GM12873 (cell line): ENCODE measurements around the gene ZNF319.
A peak's percentile ranks its signal among the peaks of the same experiment; 100 is the strongest.

ENCODE experiments used
- TF ChIP-seq, protein P1 (sequence below): IDR thresholded peaks from 2 replicates; pipeline ENCODE4 v1.5.1; 2012; ENCODE audit warnings: low read depth, mild to moderate bottlenecking, moderate library complexity, low read length, control low read depth; ENCODE audit not compliant: insufficient read depth; ENCODE audit errors: missing control alignments

ZNF319 gene

DNA sequence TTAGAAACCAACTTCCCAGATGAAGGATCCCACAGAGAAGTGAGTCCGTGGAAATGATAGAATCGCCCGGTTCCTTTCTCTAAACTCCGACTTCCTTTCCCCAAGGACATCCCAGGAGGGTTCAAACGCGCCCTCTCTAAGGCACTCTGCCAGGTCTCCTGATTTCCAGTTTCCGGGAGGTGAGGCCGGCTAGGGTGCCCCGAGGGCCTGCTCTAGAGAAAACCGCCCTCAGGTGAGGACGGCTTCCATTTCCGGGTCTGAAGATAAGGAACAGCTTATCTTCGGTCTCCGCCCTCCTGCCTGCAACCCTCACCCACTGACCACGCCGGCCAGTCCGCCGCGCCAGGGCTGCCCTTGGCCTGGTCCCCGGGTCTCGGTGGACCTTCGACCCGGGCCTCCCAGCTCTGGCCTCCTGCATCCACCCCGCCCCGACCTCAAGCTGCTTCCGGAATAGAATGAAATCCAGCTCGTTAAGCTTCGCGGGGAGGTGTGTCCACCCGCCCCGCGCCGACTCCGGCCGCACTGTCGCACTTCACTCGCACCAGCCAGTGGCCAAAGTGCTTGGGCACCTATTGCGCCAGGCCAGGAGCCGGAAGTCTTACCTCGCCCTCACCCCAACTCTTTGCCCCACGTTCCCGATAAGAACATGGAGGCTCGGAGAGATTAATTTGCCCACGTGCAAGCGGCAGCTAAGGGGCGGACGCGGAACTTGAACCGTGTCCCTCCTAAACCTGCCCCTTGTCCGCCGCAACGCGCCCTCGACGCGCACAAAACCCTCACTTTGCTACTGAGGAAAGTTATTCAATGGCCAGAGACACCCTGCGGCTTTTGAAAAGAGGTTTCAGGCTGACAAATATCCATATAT lies 24.2 kb upstream of the ZNF319 start:
- TF ChIP-seq, protein P1, sequence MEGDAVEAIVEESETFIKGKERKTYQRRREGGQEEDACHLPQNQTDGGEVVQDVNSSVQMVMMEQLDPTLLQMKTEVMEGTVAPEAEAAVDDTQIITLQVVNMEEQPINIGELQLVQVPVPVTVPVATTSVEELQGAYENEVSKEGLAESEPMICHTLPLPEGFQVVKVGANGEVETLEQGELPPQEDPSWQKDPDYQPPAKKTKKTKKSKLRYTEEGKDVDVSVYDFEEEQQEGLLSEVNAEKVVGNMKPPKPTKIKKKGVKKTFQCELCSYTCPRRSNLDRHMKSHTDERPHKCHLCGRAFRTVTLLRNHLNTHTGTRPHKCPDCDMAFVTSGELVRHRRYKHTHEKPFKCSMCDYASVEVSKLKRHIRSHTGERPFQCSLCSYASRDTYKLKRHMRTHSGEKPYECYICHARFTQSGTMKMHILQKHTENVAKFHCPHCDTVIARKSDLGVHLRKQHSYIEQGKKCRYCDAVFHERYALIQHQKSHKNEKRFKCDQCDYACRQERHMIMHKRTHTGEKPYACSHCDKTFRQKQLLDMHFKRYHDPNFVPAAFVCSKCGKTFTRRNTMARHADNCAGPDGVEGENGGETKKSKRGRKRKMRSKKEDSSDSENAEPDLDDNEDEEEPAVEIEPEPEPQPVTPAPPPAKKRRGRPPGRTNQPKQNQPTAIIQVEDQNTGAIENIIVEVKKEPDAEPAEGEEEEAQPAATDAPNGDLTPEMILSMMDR, result no peak

DNA sequence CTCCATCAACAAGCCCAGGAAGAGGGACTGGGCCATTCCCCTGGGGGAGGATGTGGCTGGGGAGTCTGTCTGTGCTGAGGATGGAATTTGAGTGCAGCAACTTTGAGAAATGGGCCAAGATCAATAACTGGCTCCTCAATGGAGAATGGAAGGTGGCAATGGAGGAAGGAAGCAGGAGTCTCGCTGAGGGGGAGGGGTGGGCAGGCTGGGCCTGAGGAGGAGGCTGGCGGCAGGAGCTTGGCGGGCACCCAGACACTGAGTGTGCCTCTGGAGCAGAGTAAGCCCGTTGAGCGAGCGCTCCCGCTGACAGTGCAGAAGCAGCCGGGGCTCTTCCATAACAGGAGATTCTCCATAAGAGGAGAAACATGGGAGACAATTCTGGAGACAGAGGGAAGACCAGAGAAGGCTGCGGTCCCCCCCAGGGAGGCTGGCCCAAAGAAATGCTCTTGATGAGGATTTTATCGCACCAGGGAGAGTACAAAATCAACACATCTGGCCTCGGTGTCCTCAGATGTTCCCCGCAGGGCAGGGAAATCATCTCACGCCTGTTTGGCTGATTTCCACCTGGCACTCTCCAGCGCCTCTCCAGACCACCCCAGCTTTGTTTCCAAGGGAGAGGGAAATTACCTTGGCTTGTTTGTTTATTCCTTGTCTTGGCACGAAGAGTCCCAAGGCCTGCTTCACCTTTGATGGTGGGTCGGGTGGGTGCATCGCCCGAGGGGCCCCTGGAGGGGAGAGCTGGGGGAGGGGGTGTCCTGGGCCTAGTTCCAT lies 22.3 kb upstream of the ZNF319 start:
- TF ChIP-seq, protein P1, result no peak

DNA sequence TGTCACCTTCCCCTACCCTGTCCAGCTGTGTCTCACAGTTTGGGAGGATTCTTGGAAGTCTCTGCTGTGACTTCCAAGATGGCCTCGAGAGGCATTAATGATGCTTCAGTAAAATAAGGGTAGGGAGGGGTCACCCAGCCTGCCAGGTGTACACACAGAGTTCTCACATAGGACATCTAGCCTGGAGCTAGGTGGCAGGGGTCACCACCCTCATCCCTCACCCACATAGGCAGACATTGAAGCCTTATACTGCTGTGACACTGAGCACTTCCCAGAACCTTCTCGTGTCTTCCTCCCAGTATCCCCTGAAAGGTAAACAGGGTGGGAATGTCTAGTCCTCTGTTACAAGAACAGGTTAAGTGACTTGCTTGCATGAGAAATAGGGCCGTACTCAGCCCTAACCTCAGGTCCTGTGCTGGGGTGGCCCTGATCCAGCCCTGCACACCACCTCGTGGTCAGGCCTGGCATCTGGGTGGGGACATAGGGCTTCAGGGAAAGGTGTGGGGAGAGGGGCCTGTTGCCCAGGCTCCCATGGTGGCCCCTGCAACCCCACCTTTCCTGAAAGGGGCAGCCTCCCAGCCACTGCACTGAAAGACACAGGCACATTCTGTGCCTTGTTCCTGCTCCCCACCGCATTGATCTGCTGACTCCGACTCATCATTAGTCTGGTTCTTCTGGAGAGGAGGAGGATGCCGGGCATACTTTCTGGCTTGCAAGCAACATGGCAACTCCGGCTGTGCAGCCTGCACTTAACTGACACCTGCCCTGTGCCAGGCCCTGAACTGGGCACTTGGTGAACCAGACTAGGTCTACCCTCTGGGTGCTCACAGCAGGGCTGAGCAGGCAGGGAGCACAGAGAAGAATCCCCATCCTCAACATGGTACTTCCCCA lies 21.4 kb upstream of the ZNF319 start:
- TF ChIP-seq, protein P1, result no peak

DNA sequence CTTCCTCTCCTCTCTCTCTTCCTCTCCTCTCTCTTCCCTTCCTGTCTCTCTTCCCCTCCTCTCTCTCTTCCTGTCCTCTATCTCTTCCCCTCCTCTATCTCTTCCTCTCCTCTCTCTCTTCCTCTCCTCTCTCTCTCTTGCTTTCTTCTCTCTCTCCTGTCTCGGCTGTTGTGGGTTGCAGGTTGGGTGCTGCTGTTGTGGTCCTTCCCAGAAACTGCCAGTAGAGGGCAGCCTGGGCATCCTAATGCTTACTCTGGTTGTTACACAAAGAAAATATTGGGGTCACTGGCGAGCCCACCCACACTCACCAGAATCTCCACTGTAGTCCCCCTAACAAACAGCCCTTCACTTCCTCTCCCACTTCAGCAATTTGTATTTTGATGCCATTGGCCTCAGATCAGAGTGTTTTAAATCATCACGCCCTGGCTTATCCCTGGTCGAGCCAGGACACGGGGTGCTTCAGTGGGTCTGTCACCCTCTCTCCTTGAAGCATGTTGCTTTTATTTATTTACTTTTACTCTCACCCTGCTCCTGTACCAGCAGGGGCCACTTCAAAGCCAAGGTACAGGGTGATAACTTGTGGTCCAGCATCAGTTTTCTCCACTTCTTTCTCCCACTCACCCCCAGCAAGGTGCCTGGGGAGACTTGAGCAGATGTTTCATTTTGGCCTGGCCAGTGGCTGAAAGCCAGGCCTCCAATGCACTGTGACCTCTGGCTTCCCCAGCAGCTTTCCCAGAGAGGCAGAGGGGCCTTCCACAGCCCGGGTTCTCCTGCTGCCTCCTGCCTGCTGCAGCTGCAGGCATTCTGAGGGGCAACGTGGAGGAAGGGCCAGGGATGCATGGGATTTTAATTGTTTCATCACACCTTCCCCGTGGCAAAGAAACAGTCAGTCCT lies 20.4 kb upstream of the ZNF319 start:
- TF ChIP-seq, protein P1, result peak; percentile 80

DNA sequence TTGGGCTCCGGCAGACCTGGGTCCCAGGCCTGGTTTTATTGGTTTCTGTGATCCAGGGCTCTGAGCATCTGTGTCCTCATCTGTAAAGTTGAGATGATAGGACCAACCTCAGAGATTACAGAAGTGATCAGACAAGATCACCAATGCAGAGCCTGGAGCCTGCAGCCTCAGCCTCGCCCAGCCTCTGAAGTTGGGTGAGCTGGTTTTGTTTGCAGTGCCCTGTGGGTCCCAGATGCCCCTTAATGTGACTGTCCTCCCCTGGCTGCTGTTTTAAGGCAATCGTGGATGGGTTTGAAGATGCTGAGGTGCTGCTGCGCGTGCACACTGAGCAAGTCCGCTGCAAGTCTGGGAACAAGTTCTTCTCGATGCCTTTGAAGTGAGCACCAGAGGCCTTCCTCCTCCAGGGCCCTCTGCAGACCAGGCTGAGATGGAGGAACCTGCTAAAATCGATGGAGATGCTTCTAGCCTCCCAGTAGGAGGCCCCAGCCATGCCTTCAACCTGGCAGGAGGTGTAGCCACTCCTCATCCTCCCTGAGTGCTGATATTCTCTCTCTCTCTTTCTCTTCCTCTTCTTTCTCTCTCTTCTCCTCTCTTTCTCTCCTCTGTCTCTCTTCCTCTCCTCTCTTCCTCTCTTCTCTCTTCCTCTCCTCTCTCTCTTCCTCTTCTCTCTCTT lies 19.5 kb upstream of the ZNF319 start:
- TF ChIP-seq, protein P1, result no peak

DNA sequence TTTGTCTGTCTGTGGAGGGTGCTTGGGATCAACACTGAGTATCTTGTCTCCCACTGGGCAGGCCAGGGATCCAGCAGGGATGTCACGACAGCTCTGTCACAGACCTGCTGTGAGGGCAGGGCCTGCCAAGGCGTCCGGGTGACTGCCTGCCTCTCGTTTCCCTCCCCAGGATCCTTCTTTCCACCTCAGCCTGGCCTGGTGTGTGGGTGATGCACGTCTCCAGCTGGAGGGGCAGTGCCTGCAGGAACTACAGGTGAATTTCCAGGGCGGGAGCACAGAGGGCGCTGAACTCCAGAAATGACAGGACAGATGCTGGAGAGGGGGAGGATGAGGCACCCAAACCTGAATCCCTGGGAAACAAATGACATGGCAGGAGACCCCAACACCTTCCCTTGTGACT lies 18.3 kb upstream of the ZNF319 start:
- TF ChIP-seq, protein P1, result no peak
